Measurements from ENCODE around the gene IFNA7.
"Not testable (repeated sequence)": the region's sequence is repeated elsewhere in the genome, so short reads cannot be mapped to it uniquely, and the experiment has no call there.

The IFNA7 gene

GRCh38 chr9:21174671-21175070 is 27.3 kb downstream of the IFNA7 start:
- FAIRE-seq = no peak

GRCh38 chr9:21172156-21172555 is 29.8 kb downstream of the IFNA7 start:
- FAIRE-seq = no peak

- FAIRE-seq = no peak
These were observed 30.7 kb downstream of the IFNA7 start for GRCh38 chr9:21171351-21171750.

- FAIRE-seq = not testable (repeated sequence)
These were observed 35.4 kb downstream of the IFNA7 start, which contains the start of gene IFNA21 for GRCh38 chr9:21166560-21166959. TSS of gene IFNA21 (minus strand) at chr9:21166660. CDS start at chr9:21166612, 48 bp downstream.

- FAIRE-seq = peak; percentile 85
These were observed 36.5 kb downstream of the IFNA7 start for GRCh38 chr9:21165516-21165915.

GRCh38 chr9:21160178-21160577 is 41.8 kb downstream of the IFNA7 start:
- FAIRE-seq = no peak

GRCh38 chr9:21155501-21155900 is 46.5 kb downstream of the IFNA7 start:
- no peak for FAIRE-seq

GRCh38 chr9:21154018-21154608 is 47.9 kb downstream of the IFNA7 start:
- FAIRE-seq = no peak

- no peak for FAIRE-seq
These were observed 48.5 kb downstream of the IFNA7 start for GRCh38 chr9:21153336-21154017.

Data from G401.6 (cell line).